Erythroblast (primary cell): ENCODE data around the gene APBA1.

Source experiments
- GATA1 ChIP-seq: IDR thresholded peaks from 2 replicates; pipeline ENCODE4 v1.6.1; 2011; ENCODE audit warnings: low read depth, mild to moderate bottlenecking, control low read depth, low read length, moderate library complexity
- POLR2A ChIP-seq: IDR thresholded peaks from 2 replicates; pipeline ENCODE4 v1.6.1; 2011; ENCODE audit warnings: mild to moderate bottlenecking, low read length

DNA sequence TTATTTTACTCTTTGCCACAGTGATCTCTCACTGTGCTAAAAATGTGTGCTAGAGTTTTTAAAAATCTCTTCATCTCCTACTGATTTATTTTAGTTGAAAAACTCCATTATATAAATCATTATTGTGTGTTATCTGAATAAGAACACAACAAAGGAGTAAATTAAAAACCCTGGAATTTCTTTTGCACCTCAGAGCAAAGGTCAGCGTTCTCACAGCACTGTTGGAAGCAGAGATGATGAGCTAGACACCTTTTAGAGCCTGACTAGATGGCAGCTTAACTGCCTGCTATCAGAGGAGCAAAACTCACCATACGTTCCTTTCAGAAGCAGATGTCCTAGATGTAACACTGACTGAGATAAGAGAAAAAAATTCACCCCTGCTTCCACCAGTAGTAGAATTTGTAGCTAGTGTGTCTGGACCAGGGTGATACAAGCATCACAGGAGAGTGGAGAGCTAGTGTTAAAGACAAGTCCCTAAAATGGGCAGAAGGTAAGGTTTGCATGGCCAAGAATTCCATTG, 200.0 kb downstream of the APBA1 start:
- TF ChIP-seq POLR2A, result no peak
- no peak for TF ChIP-seq GATA1
